ENCODE data around the gene KLK15. TPM values are rescaled to one million over a fixed set of nuclear protein-coding genes. Genes with fewer than 3 reads are reported as not detected.
"Not testable (repeated sequence)": the region's sequence is repeated elsewhere in the genome, so short reads cannot be mapped to it uniquely, and the experiment has no call there.

The KLK15 gene
- total RNA-seq, 1 donor from 2014 or later = not detected

DNA sequence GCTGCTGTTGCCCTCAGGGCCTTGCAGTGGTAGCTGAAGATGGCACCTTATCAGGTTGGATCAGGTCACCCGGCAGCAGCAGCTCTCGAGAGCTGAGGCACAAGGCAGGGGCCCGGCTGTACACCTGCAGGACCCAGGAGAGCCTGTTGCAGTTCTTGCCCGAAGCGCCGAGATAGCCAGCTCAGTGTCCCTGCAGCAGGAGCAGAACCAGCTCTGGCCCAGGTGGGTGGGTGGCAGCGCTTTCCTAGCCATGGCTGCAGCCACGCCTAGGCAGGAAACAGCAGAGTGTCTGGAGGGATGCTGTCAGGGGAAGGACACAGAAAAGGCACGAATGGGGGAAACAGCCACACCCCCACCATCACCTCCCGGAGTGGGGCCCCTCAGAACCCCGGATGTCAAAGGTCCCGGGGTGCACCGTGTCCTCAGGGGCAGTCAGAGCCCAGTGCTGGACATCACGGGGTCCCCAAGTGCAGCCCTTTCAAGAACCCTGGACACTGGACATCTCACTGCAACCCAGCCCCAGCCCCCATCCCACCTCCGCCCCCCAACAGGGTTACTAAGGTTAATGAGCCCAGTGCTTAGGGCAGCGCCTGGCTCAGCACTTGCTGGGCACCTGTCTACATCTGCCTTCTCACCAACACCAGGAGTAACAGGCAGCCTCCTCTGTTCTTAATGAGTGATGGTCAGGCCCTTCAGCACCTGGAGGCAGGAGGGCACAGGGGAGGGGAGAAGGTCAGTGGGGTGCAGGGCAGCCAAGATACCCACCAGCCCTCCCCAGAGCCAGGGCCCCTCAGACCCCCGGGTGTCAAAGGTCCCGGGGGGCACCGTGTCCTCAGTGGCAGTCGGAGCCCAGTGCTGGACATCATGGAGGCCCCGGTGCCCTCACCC is 34.5 kb downstream of the KLK15 start:
- DNase-seq (ENCODE audit: low spot score) = no peak
- intact Hi-C loops (cut with DNase I) = no loop called here

DNA sequence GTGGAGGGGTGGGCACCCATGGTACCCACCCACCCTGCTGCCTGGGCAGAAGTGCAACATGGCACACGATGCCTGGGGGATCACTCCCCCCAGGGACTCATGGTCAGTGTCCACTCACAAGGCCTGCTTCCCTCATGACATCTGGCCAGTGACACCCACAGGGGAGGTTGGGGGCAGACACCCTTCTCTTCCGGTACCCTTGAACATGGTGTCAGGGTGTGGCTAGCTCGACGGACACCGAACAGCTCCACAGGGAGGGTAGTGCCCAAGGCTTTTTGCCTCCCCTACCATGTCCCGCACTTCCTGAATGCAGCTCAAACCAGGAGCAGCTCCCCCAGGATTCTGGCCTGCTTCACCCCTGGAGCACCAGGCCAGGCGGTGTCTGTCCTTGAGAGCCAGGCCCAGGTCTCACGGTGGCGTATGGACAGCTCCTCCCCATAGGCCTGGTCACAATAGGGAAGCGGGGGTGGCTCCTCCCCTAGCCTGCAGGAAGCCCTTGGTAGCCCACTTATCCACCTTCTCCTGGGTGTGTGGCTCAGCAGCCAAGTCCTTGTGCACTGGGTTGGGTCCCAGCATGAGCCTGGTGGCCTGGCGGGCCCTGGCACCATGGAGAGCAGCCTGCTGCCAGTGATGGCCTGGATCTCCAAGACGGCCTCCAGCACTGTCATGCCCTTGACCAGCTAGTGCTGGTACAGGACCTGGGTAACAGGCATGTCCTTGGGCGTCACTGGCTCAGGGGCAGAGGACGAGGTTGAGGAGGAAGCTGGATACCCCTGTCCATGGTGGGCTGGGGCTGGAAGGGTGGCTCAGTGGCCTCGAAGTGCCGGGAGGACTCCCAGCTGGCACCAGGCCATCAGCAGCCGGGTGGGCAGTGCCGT is 35.4 kb downstream of the KLK15 start:
- intact Hi-C loops (cut with DNase I) = no loop called here
- no peak for DNase-seq (ENCODE audit: low spot score)

DNA sequence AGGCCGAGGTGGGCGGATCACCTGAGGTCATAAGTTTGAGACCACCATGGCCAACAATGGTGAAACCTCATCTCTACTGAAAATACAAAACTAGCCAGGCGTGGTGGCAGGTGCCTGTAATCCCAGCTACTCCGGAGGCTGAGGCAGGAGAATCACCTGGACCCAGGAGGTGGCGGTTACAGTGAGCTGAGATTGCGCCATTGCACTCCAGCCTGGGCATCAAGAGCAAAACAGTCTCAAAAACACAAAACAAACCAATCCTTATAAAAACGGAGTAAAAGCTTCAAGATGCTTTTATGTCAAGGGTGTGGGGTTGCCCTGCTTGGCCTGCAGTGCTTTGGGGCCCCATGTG is 36.0 kb downstream of the KLK15 start:
- intact Hi-C loops (cut with DNase I) = no loop called here
- DNase-seq (ENCODE audit: low spot score) = no peak

DNA sequence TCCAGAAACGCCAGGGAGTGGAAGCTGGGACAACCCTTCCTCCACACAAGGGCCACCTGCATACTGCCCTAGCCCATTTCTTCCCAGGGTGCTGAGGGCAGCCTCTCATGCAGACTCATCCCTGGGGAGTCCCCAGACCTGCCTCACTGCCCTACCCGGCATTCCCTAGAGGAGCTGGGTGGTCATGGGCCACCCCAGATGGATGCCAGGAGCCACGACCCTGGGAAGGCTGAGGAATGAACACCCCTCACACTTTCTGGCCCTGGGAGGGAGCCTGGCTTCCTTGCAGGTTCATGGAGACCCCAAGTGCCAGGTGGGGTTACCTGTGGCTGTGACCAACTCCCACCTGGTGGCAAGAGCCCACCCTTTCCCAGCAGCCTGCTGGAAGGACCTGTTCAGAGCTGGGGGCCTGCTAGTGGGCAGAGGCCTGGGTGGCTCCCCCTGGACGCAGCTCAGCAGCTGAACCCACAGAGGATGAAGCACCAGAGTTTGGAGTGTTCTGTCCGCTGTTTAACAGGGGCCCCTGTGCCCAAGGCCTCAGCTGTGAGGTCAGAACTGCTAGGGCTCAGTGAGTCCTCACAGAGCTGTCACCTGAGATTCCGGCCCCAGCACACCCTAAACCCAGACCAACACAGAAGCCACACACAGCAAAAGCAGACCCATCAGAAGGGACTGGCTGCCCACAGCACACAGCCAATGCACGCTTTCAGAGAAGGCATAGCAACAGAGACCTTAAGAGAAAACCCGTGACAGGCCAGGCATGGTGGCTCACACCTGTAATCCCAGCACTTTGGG is 36.5 kb downstream of the KLK15 start:
- no peak for DNase-seq (ENCODE audit: low spot score)
- intact Hi-C loops (cut with DNase I) = no loop called here

DNA sequence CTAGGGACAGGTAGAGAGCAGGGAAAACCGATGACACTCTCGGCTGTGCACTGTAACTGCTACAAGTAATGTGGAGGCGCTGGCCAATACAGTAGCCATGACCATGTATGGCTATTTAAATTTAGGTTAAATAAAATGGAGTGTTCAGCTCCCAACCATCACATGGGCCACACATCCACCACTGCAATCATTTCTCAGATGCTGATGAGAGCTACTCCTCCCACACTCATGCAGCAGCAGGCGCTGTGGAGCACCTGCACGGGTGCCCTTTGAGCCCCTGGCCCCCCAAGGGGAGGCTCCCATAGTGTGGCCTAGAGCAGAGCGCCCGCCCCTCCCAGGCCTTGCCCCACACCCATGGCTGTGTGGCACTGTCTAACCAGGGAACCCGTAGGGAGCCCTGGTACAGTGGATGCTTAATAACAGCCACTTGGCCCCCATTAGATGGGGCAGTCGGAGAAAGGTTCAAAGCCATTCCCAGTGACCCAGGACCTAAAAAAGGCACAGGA is 37.2 kb downstream of the KLK15 start:
- intact Hi-C loops (cut with DNase I) = no loop called here
- no peak for DNase-seq (ENCODE audit: low spot score)

DNA sequence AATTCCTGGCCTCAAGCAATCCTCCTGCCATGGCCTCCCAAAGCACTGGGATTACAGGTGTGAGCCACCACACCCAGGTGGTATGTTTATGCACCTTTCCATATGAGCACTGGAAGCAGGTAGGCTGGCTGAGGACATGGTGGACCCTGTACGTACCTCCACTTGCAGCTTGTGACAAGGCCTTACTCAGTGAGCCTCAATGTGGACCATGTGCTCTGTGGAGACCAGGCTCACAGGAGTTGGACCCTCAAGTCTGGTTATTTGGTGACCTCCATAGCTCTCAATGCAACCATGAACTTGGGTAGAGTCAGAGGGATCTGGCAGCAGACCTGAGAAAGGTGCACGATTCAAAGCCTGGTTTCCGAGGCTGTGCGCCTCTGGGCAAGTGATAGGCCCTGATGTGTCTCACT is 37.7 kb downstream of the KLK15 start:
- intact Hi-C loops (cut with DNase I) = no loop called here

DNA sequence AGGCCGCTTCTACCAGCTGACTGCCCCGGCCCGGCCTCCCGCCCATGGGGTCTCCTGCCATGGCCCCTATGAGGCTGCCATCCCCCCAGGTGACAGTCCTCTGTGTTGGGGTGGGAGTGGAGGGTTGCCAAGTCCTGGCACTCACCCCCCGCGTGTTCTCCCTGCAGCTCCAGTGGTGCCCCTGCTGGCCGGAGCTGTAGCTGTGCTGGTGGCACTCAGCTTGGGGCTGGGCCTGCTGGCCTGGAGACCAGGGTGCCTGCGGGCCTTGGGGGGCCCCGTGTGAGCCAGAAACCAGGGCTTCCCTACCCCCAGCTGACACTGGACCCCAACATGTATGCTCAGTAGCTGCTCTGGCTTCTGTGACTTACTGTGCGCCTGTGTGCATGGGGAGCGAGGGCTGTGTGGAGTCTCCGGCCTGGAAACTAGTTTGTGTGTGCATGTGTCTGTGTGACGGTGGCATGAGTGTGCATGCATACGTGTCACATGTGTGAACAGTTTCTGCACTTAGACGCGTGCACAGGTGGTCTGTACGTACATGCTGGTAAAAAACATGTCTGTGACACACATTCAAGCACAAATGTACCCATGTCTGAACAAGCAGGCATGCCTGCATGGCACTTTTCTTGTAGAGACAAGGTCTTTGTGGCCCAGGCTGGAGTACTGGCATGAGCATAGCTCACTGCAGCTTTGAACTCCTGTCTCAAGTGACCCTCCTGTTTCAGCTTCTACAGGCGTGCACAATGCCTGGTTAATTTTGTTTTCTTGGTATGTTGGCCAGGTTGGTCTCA is 38.3 kb downstream of the KLK15 start:
- no peak for DNase-seq (ENCODE audit: low spot score)
- intact Hi-C loops (cut with DNase I) = no loop called here

More for the DNA sequence above, 37.7 kb downstream of the KLK15 start:
- no peak for DNase-seq (ENCODE audit: low spot score)

DNA sequence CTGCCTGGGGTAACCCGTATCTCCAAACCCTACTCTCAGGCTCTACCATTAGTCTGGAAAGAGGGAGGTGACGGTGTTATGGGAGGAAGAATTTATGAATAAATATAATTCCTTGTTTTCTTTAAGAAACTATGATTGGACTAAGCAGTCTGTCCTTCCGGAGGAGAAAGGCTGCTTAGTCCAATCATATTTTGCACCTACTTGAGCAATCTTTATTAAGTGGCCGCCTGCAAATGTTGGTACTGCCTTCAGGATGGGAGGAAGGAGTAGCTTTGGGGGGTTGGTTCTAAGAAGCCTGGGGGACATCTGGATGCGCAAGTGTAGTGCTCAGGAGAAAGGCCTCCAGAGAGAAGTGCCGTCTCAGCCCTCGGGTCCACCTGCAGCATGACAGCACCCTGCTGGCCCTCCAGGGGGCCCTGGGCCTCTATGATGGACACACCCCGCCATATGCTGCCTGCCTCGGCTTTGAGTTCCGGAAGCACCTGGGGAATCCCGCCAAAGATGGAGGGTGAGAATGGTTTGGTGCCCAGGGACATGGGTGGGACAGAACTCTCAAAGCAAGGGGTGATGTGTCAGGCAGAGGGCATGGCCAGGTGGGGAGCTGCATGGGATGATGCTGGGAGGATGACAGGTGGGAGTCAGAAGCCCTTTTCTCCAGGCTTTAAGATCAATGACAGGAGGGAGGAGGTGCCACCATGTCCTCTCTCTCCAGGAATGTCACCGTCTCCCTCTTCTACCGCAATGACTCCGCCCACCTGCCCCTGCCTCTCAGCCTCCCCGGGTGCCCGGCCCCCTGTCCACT is 39.1 kb downstream of the KLK15 start:
- intact Hi-C loops (cut with DNase I) = no loop called here
- DNase-seq (ENCODE audit: low spot score) = no peak

DNA sequence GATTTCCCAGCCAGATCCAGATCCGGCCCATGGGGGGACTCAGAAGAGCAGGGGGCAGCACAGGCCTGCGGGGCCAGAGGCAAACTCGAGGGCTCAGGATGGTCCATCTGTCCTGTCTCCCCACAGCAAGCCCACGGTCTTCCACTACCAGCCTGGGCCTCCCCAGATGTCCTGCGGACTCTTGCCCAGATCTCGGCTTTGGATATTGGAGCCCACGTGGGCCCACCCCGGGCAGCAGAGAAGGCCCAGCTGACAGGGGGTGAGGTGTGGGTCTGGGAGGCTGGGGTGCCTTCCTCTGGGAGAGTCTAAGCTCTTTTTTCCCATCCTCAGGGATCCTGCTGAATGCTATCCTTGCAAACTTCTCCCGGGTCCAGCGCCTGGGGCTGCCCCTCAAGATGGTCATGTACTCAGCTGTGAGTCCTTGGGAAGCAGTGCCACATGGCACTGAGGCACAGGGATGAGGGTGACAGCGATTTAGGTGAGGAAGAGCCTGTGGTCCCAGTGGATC is 39.8 kb downstream of the KLK15 start:
- intact Hi-C loops (cut with DNase I) = no loop called here
- DNase-seq (ENCODE audit: low spot score) = no peak

DNA sequence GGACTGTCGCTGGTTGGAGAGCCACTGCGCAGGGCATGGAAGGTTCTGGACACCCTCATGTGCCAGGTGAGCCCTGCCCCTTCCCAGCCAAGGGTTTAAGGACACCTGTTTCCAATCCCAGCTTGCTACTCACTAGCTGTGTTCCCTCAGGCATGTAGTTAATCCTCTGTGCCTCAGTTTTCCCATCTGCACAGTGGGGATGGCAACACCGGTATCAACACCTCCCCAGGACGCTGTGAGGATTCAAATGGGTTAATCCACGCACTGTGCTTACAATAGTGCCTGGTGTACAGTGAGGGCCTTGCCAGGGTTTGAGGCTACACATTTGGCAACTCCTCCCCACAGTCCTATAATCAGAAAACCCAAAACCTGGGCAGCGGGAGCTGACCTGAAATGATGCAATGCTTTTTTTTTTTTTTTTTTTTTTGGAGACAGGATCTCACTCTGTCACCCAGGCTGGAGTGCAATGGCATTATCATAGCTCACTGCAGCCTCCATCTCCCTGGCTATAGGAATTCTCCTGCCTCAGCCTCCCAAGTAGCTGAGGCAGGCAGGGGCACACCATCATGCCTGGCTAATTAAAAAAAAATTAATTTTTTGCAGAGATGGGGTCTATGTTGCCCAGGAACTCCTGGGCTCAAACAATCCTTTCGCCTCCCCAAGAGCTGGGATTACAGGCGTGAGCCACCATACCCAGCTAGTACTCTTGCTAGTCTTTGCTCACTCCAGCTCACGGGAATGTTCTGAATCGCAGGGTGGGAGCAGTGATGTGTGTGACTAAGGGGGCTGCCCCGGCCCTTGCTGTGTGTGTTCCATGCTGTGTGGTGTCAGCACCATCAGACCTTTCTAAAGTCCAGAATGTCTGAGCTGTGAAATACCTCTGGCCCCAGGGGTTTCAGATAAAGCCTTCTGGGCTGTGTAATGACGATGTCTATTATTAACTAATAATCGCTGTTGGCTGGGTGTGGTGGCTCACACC is 40.8 kb downstream of the KLK15 start:
- intact Hi-C loops (cut with DNase I) = no loop called here
- no peak for DNase-seq (ENCODE audit: low spot score)

DNA sequence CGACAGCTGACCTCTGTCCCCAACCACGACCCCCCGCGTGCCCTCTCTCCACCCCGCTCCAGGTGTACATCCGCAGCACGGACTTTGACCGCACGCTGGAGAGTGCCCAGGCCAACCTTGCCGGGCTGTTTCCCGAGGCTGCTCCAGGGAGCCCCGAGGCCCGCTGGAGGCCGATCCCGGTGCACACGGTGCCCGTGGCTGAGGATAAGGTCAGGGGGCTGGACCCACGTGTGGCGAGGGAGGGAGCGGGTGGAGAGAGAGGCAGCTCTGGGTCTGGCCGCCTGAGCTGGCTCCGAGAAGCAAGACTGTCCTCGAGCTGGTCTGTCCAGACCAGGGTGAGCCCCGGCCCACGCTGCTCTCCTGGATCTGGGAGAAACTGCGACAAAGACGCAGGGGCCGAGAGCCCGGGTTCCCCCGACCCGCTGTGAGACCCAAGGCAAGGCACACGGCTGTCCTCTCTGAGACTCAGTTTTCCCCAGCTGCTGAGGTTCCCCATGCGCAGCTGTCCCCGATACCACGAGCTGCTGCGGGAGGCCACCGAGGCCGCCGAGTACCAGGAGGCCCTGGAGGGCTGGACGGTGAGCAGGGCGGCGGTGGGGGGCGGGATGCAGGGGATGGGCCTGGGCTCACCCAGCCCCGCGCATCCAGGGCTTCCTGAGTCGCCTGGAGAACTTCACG is 41.6 kb downstream of the KLK15 start:
- intact Hi-C loops (cut with DNase I) = no loop called here
- DNase-seq (ENCODE audit: low spot score) = no peak

DNA sequence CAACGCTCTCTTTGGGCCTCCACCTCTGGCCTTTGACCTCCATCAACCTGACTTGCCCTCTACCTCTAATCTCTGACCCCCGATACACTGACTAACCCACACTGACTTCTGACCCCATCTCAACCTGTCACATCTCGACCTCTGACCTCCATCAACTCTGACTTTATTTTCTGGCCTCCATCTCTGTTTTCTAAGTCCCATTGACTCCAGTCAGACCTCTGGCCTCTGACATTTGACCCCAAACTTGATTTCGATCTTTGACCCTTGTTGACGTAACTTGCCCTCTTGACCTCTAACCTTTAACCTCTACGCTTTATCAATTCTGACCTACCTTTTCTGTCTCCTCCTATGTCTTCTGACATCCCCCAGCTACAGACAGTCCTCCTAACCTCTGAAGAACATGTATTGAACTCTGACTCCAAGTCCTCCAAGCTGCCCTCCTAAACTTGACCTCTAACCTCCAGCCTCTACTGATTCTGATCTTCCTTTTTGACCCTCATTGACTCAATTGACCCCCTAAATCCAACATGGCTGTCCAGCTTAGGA is 42.4 kb downstream of the KLK15 start:
- intact Hi-C loops (cut with DNase I) = no loop called here
- DNase-seq (ENCODE audit: low spot score) = no peak

DNA sequence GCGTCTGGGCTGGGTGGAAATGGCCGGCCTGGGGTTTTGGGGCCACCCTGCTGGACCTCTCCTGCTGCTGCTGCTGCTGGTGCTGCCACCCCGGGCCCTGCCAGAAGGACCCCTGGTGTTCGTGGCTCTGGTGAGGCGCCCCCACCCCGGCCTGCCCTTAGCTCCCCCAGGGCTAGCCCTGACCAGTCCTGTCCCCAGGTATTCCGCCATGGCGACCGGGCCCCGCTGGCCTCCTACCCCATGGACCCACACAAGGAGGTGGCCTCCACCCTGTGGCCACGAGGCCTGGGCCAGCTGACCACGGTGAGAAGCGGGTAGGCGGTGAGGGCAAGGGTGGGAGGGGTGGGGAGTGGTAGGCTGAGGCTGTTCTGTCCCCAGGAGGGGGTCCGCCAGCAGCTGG is 43.0 kb downstream of the KLK15 start, which contains the start of gene ACP4:
Gene ACP4, plus strand, starts transcription at position 20 of the 400 bp plus-strand sequence. Its CDS starts 0 bp downstream, at position 20.
- intact Hi-C loops (cut with DNase I) = no loop called here
- DNase-seq (ENCODE audit: low spot score) = no peak

DNA sequence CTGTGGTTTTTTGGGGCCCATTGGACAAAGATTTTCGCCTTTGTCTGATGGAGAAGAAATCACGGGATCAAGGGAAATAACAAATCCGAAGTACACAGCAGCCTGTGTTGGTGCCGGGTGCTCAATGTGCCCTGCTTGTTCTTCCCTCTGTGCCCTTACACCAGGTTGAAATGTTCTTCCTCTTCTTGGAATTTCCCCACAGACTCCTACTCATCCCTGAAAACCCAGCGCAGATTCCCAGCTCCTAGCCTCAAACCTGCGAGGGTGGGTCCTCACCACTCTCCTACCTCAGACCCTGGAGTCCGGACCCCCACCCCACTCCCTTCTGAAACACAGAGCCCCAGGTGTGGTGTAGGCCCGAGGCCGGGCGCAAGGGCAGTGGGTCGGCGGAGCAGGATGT is 48.0 kb downstream of the KLK15 start:
- no peak for DNase-seq (ENCODE audit: low spot score)
- intact Hi-C loops (cut with DNase I) = no loop called here

DNA sequence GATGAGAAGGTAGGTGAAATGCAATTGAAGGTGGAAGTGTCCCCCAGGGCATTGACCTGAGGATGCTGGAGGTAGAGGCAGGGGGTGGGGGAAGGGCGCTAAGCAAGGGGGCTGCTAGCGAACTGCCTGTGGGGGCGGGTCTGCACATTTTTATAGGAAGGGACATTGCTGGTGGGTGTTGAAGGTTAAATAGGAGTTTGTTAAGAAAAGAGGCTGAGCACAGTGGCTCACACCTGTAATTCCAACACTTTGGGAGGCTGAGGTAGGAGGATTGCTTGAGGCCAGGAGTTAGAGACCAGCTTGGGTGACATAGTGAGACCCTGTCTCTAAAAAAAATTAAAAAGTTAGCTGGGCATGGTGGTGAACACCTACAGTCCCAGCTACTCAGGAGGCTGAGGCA is 48.7 kb downstream of the KLK15 start:
- no peak for DNase-seq (ENCODE audit: low spot score)
- intact Hi-C loops (cut with DNase I) = loop anchor here (5.0 kb wide), 2 partner anchors 247 to 417 kb away; partner anchors contain the start of gene NAPSA

DNA sequence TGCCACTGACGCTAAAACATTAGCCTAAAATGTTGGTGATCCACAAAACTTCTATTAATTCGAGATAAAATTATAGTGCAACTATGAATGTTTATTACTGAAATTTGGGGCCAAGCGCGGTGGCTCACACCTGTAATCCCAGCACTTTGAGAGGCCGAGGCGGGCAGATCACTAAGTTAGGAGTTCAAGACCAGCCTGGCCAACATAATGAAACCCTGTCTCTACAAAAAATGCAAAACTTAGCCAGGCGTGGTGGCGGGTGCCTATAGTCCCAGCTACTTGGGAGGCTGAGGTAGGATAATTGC is 49.6 kb downstream of the KLK15 start:
- intact Hi-C loops (cut with DNase I) = loop anchor here (2.0 to 5.0 kb wide), 3 partner anchors 79 to 416 kb away; partner anchors contain the start of gene NAPSA
- not testable (repeated sequence) for DNase-seq (ENCODE audit: low spot score)
